Panc1 (cell line): ENCODE results near the gene KIZ. TPM values are rescaled to one million over a fixed set of nuclear protein-coding genes. Genes with fewer than 3 reads are reported as not detected.

Experiments
- ATAC-seq: fragments of 200-7000 bp; cut with Tn5 transposase; 2 replicates; pipeline ENCODE4 v1.9.1; 2020; ENCODE audit warnings: mild to moderate bottlenecking, moderate library complexity
- BruUV-seq: library from RNA; stranded (reverse); fragments of 400-500 nt; replicated peaks from 2 replicates; lab custom pipeline; 2021; lab: Mats Ljungman, UMichigan
- CTCF ChIA-PET: fragments of 300-600 bp; sonication (Branson Sonifier 250); formaldehyde crosslinking; loops from one replicate; lab custom pipeline; 2022; ENCODE audit warnings: antibody characterized with exemption; lab: Charles Lee
- POLR2A ChIA-PET: fragments of 300-600 bp; sonication (Branson Sonifier 250); formaldehyde crosslinking; loops from one replicate; lab custom pipeline; 2022; ENCODE audit warnings: antibody characterized with exemption; lab: Charles Lee
- DNase-seq: peaks from one replicate; pipeline ENCODE4 v3.0.0-alpha.2; 2010; ENCODE audit warnings: low read depth, low spot score
- H3K27ac ChIP-seq: 2 replicates; pipeline ENCODE4 v1.5.1; 2011; ENCODE audit warnings: mild to moderate bottlenecking, low read length, inconsistent platforms
- H3K27me3 ChIP-seq: fragments of 200-500 bp; sonication (Bioruptor generic); 2 replicates; pipeline ENCODE4 v1.6.0; 2014; ENCODE audit warnings: low read length, inconsistent platforms; ENCODE audit not compliant: control insufficient read depth, insufficient read depth
- H3K36me3 ChIP-seq: fragments of 200-500 bp; sonication (Bioruptor generic); 2 replicates; pipeline ENCODE4 v1.5.1; 2014; ENCODE audit warnings: inconsistent platforms, mild to moderate bottlenecking, low read length, moderate library complexity; ENCODE audit not compliant: control insufficient read depth, insufficient read depth
- H3K4me1 ChIP-seq: 2 replicates; pipeline ENCODE4 v1.5.1; 2011; ENCODE audit warnings: inconsistent platforms, mild to moderate bottlenecking, low read length, moderate library complexity; ENCODE audit not compliant: control insufficient read depth, insufficient read depth
- H3K4me3 ChIP-seq, 2 experiments: 2 replicates each; pipeline ENCODE4 v1.5.1; 2011 to 2012; ENCODE audit warnings: low read depth in 2 of 2, low read length in 2 of 2, mild to moderate bottlenecking in 2 of 2, inconsistent platforms in 1 of 2, moderate library complexity in 1 of 2
- H3K9me3 ChIP-seq: fragments of 200-500 bp; sonication (Bioruptor generic); 2 replicates; pipeline ENCODE4 v1.5.1; 2014; ENCODE audit warnings: low read depth, mild to moderate bottlenecking, inconsistent platforms, low read length, moderate library complexity; ENCODE audit not compliant: control insufficient read depth, insufficient read depth
- POLR2AphosphoS5 ChIP-seq: IDR thresholded peaks from 2 replicates; pipeline ENCODE4 v1.6.1; 2012; ENCODE audit warnings: mild to moderate bottlenecking, low read depth, low read length, moderate library complexity
- REST ChIP-seq, 2 experiments: IDR thresholded peaks; 2 replicates each; pipeline ENCODE4 v1.6.1; 2011 to 2012; ENCODE audit warnings: low read depth in 2 of 2, control low read depth in 1 of 2, low read length in 1 of 2, mild to moderate bottlenecking in 1 of 2, moderate library complexity in 1 of 2; ENCODE audit not compliant: insufficient read depth in 1 of 2
- SIN3A ChIP-seq: IDR thresholded peaks from 2 replicates; pipeline ENCODE4 v1.6.1; 2012; ENCODE audit warnings: low read depth, mild to moderate bottlenecking, low read length, moderate library complexity, borderline replicate concordance; ENCODE audit not compliant: insufficient read depth
- TCF7L2 ChIP-seq: IDR thresholded peaks from 2 replicates; pipeline ENCODE4 v1.6.1; 2011; ENCODE audit warnings: mild to moderate bottlenecking, low read depth, low read length, inconsistent platforms
- in situ Hi-C: cut with HindIII; loops from 2 replicates; pipeline ENCODE4 v1.10.0; 2016; ENCODE audit warnings: low sequenced_read_pairs, low pct_unique_long_range_greater_than_20kb
- intact Hi-C: fragments of 100-400 bp; cut with micrococcal nuclease; formaldehyde crosslinking; loops from one replicate; pipeline ENCODE4 v1.10.0; 2022; ENCODE audit not compliant: unreplicated experiment
- total RNA-seq: library from RNA; stranded (reverse); gene quantifications from one replicate; pipeline ENCODE4 v1.2.1, GENCODE V29; 2021; ENCODE audit not compliant: unreplicated experiment
- TF ChIP-seq, protein P1 (sequence below): fragments of 450-650 bp; IDR thresholded peaks from 2 replicates; pipeline ENCODE4 v1.5.1; 2017; ENCODE audit warnings: mild to moderate bottlenecking

KIZ gene
- total RNA-seq, 1 experiment from 2014 or later, result 6.5 TPM

DNA sequence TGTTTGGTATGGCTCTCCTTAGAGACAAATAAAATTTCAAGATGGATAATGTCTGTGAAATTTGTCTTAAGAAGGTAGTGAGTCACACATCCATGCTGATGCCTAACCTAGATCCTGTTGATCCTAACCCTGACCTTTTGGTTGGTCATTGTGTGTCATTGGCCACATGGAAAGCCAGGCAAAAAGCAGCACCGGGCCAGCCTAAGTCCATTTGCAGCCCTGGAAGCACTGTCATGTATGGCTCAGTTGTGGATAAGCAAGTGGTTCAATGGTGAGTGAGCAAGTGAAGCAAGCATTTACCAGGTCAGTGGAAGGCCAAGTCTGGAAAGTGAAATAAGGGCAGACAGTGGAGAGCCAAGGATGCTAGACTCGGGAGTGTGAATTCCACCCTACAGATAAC, 165.1 kb downstream of the KIZ start:
- ChIA-PET POLR2A (no interaction called here), CTCF (no interaction called here)
- ATAC-seq, result no peak; the same call in 1 of the 2 replicates
- no TSS peak for BruUV-seq
- H3K4me1 ChIP-seq, result no peaks in the 10 kb centered on the region
- H3K4me3 ChIP-seq, result no peak overlapping the region
- in situ Hi-C loops (no loop called here), intact Hi-C loops (no loop called here)
- DNase-seq, result peak; percentile 50
- no peak overlapping the region for H3K27ac ChIP-seq
- H3K27me3 ChIP-seq, result no peaks in the 10 kb centered on the region
- no peaks in the 10 kb centered on the region for H3K36me3 ChIP-seq
- H3K9me3 ChIP-seq, result no peaks in the 10 kb centered on the region
- no peak for TF ChIP-seq SIN3A

- H3K27ac ChIP-seq, result no peak overlapping the region
- no peak for ATAC-seq
- H3K4me3 ChIP-seq, result no peak overlapping the region
- POLR2A ChIA-PET, result no interaction called here
- no peaks in the 10 kb centered on the region for H3K27me3 ChIP-seq
- TF ChIP-seq, protein P1, sequence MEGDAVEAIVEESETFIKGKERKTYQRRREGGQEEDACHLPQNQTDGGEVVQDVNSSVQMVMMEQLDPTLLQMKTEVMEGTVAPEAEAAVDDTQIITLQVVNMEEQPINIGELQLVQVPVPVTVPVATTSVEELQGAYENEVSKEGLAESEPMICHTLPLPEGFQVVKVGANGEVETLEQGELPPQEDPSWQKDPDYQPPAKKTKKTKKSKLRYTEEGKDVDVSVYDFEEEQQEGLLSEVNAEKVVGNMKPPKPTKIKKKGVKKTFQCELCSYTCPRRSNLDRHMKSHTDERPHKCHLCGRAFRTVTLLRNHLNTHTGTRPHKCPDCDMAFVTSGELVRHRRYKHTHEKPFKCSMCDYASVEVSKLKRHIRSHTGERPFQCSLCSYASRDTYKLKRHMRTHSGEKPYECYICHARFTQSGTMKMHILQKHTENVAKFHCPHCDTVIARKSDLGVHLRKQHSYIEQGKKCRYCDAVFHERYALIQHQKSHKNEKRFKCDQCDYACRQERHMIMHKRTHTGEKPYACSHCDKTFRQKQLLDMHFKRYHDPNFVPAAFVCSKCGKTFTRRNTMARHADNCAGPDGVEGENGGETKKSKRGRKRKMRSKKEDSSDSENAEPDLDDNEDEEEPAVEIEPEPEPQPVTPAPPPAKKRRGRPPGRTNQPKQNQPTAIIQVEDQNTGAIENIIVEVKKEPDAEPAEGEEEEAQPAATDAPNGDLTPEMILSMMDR, result no peak
- no peak for TF ChIP-seq REST (IDR thresholded peaks at IDR 0.05; ENCODE audit: insufficient read depth in 1 of 2, low read depth in 2 of 2, low read length in 1 of 2)
- no peak for TF ChIP-seq TCF7L2
- no peak for TF ChIP-seq SIN3A
- TF ChIP-seq POLR2AphosphoS5, result no peak
- no TSS peak for BruUV-seq
- in situ Hi-C loops, result no loop called here
- DNase-seq, result no peak
- CTCF ChIA-PET, result no interaction called here
- no peaks in the 10 kb centered on the region for H3K36me3 ChIP-seq
- no peaks in the 10 kb centered on the region for H3K9me3 ChIP-seq
- intact Hi-C loops, result no loop called here
- H3K4me1 ChIP-seq, result no peaks in the 10 kb centered on the region
Observed at GRCh38 chr20:21294755-21295154, 168.9 kb downstream of the KIZ start.

Other genes with a start within 250 kb of the KIZ start
- gene LINC00237, start 19.7 kb upstream of the KIZ start, total RNA-seq, result not detected
- gene XRN2, start 177.2 kb downstream of the KIZ start, total RNA-seq, result 77.7 TPM